NT2/D1 (cell line): ENCODE data around the gene HUNK.
"Not testable (repeated sequence)": the region's sequence is repeated elsewhere in the genome, so short reads cannot be mapped to it uniquely, and the experiment has no call there.

ENCODE experiments used
- DNase-seq: peaks from one replicate; pipeline ENCODE4 v3.0.0-alpha.2; 2011; ENCODE audit warnings: low read depth, low spot score
- H3K27me3 ChIP-seq: 2 replicates; pipeline ENCODE4 v1.6.0; 2011; ENCODE audit warnings: mild to moderate bottlenecking; ENCODE audit not compliant: insufficient read length, insufficient read depth
- H3K36me3 ChIP-seq: 2 replicates; pipeline ENCODE4 v1.6.1; 2011; ENCODE audit warnings: mild to moderate bottlenecking, low read length, mixed read lengths; ENCODE audit not compliant: insufficient read depth, insufficient read length
- H3K4me1 ChIP-seq: 2 replicates; pipeline ENCODE4 v1.5.1; 2011; ENCODE audit not compliant: insufficient read depth, insufficient read length
- H3K4me3 ChIP-seq: 2 replicates; pipeline ENCODE4 v1.5.1; 2011; ENCODE audit warnings: low read depth; ENCODE audit not compliant: insufficient read length
- H3K9ac ChIP-seq: 2 replicates; pipeline ENCODE4 v1.6.0; 2011; ENCODE audit warnings: low read depth; ENCODE audit not compliant: insufficient read length
- H3K9me3 ChIP-seq: 2 replicates; pipeline ENCODE4 v1.5.1; 2011; ENCODE audit warnings: mild to moderate bottlenecking, low read length; ENCODE audit not compliant: insufficient read depth
- SUZ12 ChIP-seq: IDR thresholded peaks from 2 replicates; pipeline ENCODE4 v1.6.1; 2011; ENCODE audit not compliant: insufficient read length, insufficient read depth; ENCODE audit errors: extremely low read depth
- YY1 ChIP-seq: IDR thresholded peaks from 2 replicates; pipeline ENCODE4 v1.6.1; 2011; ENCODE audit not compliant: insufficient read length, insufficient read depth
- ZNF274 ChIP-seq: IDR thresholded peaks from 2 replicates; pipeline ENCODE4 v1.6.1; 2011; ENCODE audit warnings: mild to moderate bottlenecking, low read depth, low read length

HUNK gene

GRCh38 chr21:32021319-32021994 is 148.6 kb downstream of the HUNK start:
- TF ChIP-seq SUZ12 (no peak), ZNF274 (no peak), YY1 (no peak)

DNA sequence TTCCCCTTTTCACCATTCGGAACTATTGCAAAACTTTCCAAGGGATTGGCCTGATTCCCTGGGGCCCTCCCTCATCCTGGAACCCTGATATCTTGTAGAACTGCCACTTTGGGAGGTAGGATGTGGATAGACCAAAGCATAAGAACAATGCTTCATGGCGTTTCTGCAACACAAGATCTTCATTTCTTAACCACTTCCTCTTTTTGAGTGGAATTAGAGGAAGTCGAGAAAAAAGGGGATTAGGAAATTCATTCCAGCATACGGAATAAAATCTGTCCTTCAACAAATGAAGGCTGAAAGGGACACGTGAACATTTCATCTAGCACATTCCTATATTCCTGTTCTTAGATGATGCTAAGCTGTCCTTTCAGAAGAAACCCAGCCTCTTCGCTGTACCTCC is 149.3 kb downstream of the HUNK start:
- Histone ChIP-seq H3K4me3 (no peak overlapping the region), H3K9me3 (no peaks in the 10 kb centered on the region), H3K4me1 (no peaks in the 10 kb centered on the region), H3K36me3 (no peaks in the 10 kb centered on the region), H3K9ac (no peak overlapping the region), H3K27me3 (no peaks in the 10 kb centered on the region)
- DNase-seq, result no peak
- TF ChIP-seq ZNF274 (no peak), YY1 (no peak), SUZ12 (no peak)

More at GRCh38 chr21:32021319-32021994, 148.6 kb downstream of the HUNK start:
- Histone ChIP-seq H3K4me1 (no peaks in the 10 kb centered on the region), H3K9me3 (no peaks in the 10 kb centered on the region), H3K9ac (no peak overlapping the region), H3K36me3 (no peaks in the 10 kb centered on the region), H3K27me3 (no peaks in the 10 kb centered on the region), H3K4me3 (no peak overlapping the region)
- no peak for DNase-seq

DNA sequence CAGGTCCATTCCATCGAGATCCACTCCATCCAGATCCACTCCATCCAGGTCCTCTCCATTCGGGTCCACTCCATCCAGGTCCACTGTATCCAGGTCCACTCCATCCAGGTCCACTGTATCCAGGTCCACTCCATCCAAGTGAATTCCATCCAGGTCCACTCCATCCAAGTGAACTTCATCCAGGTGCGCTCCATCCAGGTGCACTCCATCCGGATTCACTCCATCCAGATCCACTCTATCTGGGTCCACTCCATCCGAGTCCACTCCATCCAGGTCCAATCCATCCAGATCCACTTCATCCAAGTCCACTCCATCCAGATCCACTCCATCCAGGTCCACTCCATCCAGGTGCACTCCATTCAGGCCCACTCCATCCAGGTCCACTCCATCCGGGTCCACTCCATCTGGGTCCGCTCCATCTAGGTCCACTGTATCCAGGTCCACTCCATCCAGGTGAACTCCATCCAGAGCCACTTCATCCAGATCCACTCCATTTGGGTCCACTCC is 157.4 kb downstream of the HUNK start:
- no peak for DNase-seq
- Histone ChIP-seq H3K4me1 (no peaks in the 10 kb centered on the region), H3K9ac (no peak overlapping the region), H3K27me3 (no peaks in the 10 kb centered on the region), H3K9me3 (no peaks in the 10 kb centered on the region; the same call in 1 of the 2 replicates), H3K4me3 (no peak overlapping the region), H3K36me3 (no peaks in the 10 kb centered on the region)
- no peak for TF ChIP-seq SUZ12
- no peak for TF ChIP-seq ZNF274
- TF ChIP-seq YY1, result no peak

- Histone ChIP-seq H3K4me1 (no peaks in the 10 kb centered on the region), H3K36me3 (no peaks in the 10 kb centered on the region), H3K9ac (no peak overlapping the region), H3K4me3 (no peak overlapping the region), H3K9me3 (no peaks in the 10 kb centered on the region; the same call in 1 of the 2 replicates), H3K27me3 (no peaks in the 10 kb centered on the region)
- DNase-seq, result no peak
- TF ChIP-seq YY1 (no peak), ZNF274 (no peak), SUZ12 (no peak)
These were observed 162.0 kb downstream of the HUNK start for GRCh38 chr21:32034850-32035249.

DNA sequence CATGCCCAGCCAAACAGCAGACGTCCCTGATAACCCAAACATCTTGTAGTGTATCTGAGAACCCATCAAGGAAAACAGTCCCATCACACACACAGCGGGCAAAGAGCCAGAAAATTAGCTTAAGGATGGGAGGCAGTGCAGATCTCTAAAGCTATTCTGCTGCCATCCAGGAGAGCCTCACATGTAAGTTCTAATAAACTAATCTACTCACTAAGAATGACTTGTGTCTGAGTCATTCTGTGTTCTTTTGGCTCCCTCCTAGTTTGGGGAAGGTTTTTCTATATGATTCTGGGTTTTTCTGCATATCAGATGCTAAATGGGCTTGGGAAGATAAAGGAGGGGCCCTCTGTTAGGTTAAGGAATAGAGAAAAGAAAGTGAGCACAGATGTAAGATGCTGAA is 162.8 kb downstream of the HUNK start:
- H3K4me3 ChIP-seq, result no peak overlapping the region
- H3K9me3 ChIP-seq, result no peaks in the 10 kb centered on the region; the same call in 1 of the 2 replicates
- H3K4me1 ChIP-seq, result no peaks in the 10 kb centered on the region
- no peaks in the 10 kb centered on the region for H3K36me3 ChIP-seq
- no peak for DNase-seq
- TF ChIP-seq ZNF274, result no peak
- TF ChIP-seq YY1, result no peak
- no peak for TF ChIP-seq SUZ12
- H3K9ac ChIP-seq, result no peak overlapping the region
- no peaks in the 10 kb centered on the region for H3K27me3 ChIP-seq

DNA sequence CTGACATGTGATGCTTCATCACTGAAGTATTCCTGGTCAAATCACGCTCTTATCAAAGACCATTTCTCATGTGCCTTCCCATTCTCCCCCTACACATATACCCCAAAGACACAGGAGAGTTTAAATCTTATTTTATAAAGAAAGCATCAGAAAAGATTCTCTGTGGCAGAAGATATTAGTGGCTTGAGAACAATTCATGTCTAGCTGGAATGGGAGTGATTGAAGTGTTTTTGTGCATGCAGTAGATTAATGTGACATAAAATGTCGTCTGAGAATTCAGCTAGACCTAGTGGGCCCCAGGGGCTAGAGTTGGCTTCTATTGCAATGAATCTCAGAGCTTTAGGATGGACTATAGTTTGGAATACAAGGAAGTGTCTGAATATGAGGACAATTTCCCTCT is 163.9 kb downstream of the HUNK start:
- no peaks in the 10 kb centered on the region for H3K27me3 ChIP-seq
- no peak overlapping the region for H3K9ac ChIP-seq
- no peaks in the 10 kb centered on the region for H3K36me3 ChIP-seq
- H3K4me3 ChIP-seq, result no peak overlapping the region
- no peak for DNase-seq
- TF ChIP-seq SUZ12, result no peak
- TF ChIP-seq ZNF274, result no peak
- TF ChIP-seq YY1, result no peak
- H3K9me3 ChIP-seq, result no peaks in the 10 kb centered on the region; the same call in 1 of the 2 replicates
- H3K4me1 ChIP-seq, result no peaks in the 10 kb centered on the region

- H3K36me3 ChIP-seq, H3K9ac ChIP-seq, H3K4me3 ChIP-seq, DNase-seq, H3K4me1 ChIP-seq, H3K9me3 ChIP-seq, H3K27me3 ChIP-seq: not testable (repeated sequence)
These were observed 165.9 kb downstream of the HUNK start for GRCh38 chr21:32038751-32039150.
